Panc1 (cell line): ENCODE data around the gene CDKN1A. TPM values are rescaled to one million over a fixed set of nuclear protein-coding genes. Genes with fewer than 3 reads are reported as not detected.

Experiments used
- ATAC-seq: fragments of 200-7000 bp; cut with Tn5 transposase; 2 replicates; pipeline ENCODE4 v1.9.1; 2020; ENCODE audit warnings: mild to moderate bottlenecking, moderate library complexity
- BruUV-seq: library from RNA; stranded (reverse); fragments of 400-500 nt; replicated peaks from 2 replicates; lab custom pipeline; 2021; lab: Mats Ljungman, UMichigan
- CTCF ChIA-PET: fragments of 300-600 bp; sonication (Branson Sonifier 250); formaldehyde crosslinking; loops from one replicate; lab custom pipeline; 2022; ENCODE audit warnings: antibody characterized with exemption; lab: Charles Lee
- POLR2A ChIA-PET: fragments of 300-600 bp; sonication (Branson Sonifier 250); formaldehyde crosslinking; loops from one replicate; lab custom pipeline; 2022; ENCODE audit warnings: antibody characterized with exemption; lab: Charles Lee
- DNase-seq: peaks from one replicate; pipeline ENCODE4 v3.0.0-alpha.2; 2010; ENCODE audit warnings: low read depth, low spot score
- H3K27ac ChIP-seq: 2 replicates; pipeline ENCODE4 v1.5.1; 2011; ENCODE audit warnings: mild to moderate bottlenecking, low read length, inconsistent platforms
- H3K27me3 ChIP-seq: fragments of 200-500 bp; sonication (Bioruptor generic); 2 replicates; pipeline ENCODE4 v1.6.0; 2014; ENCODE audit warnings: low read length, inconsistent platforms; ENCODE audit not compliant: control insufficient read depth, insufficient read depth
- H3K36me3 ChIP-seq: fragments of 200-500 bp; sonication (Bioruptor generic); 2 replicates; pipeline ENCODE4 v1.5.1; 2014; ENCODE audit warnings: inconsistent platforms, mild to moderate bottlenecking, low read length, moderate library complexity; ENCODE audit not compliant: control insufficient read depth, insufficient read depth
- H3K4me1 ChIP-seq: 2 replicates; pipeline ENCODE4 v1.5.1; 2011; ENCODE audit warnings: inconsistent platforms, mild to moderate bottlenecking, low read length, moderate library complexity; ENCODE audit not compliant: control insufficient read depth, insufficient read depth
- H3K4me3 ChIP-seq, 2 experiments: 2 replicates each; pipeline ENCODE4 v1.5.1; 2011 to 2012; ENCODE audit warnings: low read depth in 2 of 2, low read length in 2 of 2, mild to moderate bottlenecking in 2 of 2, inconsistent platforms in 1 of 2, moderate library complexity in 1 of 2
- H3K9me3 ChIP-seq: fragments of 200-500 bp; sonication (Bioruptor generic); 2 replicates; pipeline ENCODE4 v1.5.1; 2014; ENCODE audit warnings: low read depth, mild to moderate bottlenecking, inconsistent platforms, low read length, moderate library complexity; ENCODE audit not compliant: control insufficient read depth, insufficient read depth
- CTCF ChIP-seq: fragments of 450-650 bp; IDR thresholded peaks from 2 replicates; pipeline ENCODE4 v1.5.1; 2017; ENCODE audit warnings: mild to moderate bottlenecking
- POLR2AphosphoS5 ChIP-seq: IDR thresholded peaks from 2 replicates; pipeline ENCODE4 v1.6.1; 2012; ENCODE audit warnings: mild to moderate bottlenecking, low read depth, low read length, moderate library complexity
- REST ChIP-seq, 2 experiments: IDR thresholded peaks; 2 replicates each; pipeline ENCODE4 v1.6.1; 2011 to 2012; ENCODE audit warnings: low read depth in 2 of 2, control low read depth in 1 of 2, low read length in 1 of 2, mild to moderate bottlenecking in 1 of 2, moderate library complexity in 1 of 2; ENCODE audit not compliant: insufficient read depth in 1 of 2
- SIN3A ChIP-seq: IDR thresholded peaks from 2 replicates; pipeline ENCODE4 v1.6.1; 2012; ENCODE audit warnings: low read depth, mild to moderate bottlenecking, low read length, moderate library complexity, borderline replicate concordance; ENCODE audit not compliant: insufficient read depth
- TCF7L2 ChIP-seq: IDR thresholded peaks from 2 replicates; pipeline ENCODE4 v1.6.1; 2011; ENCODE audit warnings: mild to moderate bottlenecking, low read depth, low read length, inconsistent platforms
- in situ Hi-C: cut with HindIII; loops from 2 replicates; pipeline ENCODE4 v1.10.0; 2016; ENCODE audit warnings: low sequenced_read_pairs, low pct_unique_long_range_greater_than_20kb
- intact Hi-C: fragments of 100-400 bp; cut with micrococcal nuclease; formaldehyde crosslinking; loops from one replicate; pipeline ENCODE4 v1.10.0; 2022; ENCODE audit not compliant: unreplicated experiment
- total RNA-seq: library from RNA; stranded (reverse); gene quantifications from one replicate; pipeline ENCODE4 v1.2.1, GENCODE V29; 2021; ENCODE audit not compliant: unreplicated experiment

The CDKN1A gene
- total RNA-seq, 1 experiment from 2014 or later = 46.2 TPM

DNA sequence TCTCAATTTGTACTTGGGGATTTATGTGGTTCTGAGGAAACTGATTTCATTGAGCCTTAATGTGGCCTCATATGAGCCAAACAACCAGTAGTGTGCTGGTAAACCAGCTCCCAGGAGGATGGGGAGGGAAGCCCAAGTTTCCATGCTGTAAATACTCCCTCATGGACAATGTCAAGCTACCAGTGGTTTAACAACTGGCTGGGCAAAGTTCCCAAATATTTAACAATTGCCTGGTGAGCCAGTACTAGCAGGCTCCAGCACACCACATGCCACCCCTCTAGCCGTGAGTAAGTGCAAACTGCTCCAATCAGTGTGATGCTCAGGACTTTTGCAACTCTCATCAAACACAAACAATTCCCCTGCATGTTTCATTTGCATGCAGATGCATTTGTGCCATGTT, 19.2 kb upstream of the CDKN1A start:
- ATAC-seq (no peak), DNase-seq (no peak)
- in situ Hi-C loops = no loop called here
- Histone ChIP-seq H3K4me3 (no peak overlapping the region), H3K4me1 (no peaks in the 10 kb centered on the region), H3K9me3 (no peaks in the 10 kb centered on the region), H3K27me3 (no peaks in the 10 kb centered on the region; the same call in 1 of the 2 replicates), H3K36me3 (no peaks in the 10 kb centered on the region), H3K27ac (no peak overlapping the region)
- BruUV-seq = no TSS peak
- intact Hi-C loops = no loop called here
- ChIA-PET POLR2A (no interaction called here), CTCF (interaction anchor here (0.5 kb wide), 1 partner anchor 65 kb away, joined by 5 read pairs; no protein-coding TSS in a partner anchor)
- no peak for TF ChIP-seq CTCF
- TF ChIP-seq TCF7L2 = no peak
- TF ChIP-seq REST (IDR thresholded peaks at IDR 0.05; ENCODE audit: insufficient read depth in 1 of 2, low read depth in 2 of 2, low read length in 1 of 2) = no peak
- no peak for TF ChIP-seq SIN3A
- TF ChIP-seq POLR2AphosphoS5 = no peak

DNA sequence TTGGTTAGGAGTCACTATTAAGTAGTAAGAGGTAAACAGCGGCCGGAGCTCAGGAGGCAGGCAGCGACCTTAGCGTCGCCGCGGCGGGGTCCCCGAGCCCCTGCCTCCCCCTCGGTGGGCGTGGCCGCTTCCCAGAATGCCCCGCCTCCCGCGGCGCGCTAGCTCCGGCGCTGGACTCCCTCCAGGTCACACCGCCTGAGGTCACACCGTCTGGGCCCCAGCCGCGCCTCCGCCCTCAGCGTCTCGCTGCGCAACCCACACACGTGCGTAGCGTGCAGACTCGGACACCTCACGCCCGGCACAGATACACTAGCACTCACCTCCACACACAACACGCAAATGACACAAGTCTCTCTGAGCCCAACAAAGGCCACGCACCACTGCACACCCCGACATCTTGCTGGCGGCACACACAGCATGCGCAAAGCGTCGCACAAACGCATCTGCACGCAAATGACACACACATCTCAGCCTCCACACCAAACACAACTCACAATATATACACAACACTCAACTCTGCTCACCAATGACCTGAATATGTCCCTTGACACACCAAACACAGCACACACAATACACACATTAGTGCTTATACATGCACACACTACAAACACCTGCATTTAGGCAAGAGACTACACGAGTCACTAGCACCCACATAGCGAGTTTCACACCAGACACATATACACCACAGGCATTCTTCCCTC, 17.6 kb upstream of the CDKN1A start:
- ATAC-seq (peak; percentile 69), DNase-seq (no peak)
- Histone ChIP-seq H3K9me3 (no peaks in the 10 kb centered on the region), H3K27me3 (no peaks in the 10 kb centered on the region; the same call in 1 of the 2 replicates), H3K4me1 (no peaks in the 10 kb centered on the region), H3K27ac (no peak overlapping the region), H3K4me3 (peak overlapping the region; percentile 18 to 36; a peak in 3 of 4 replicates), H3K36me3 (no peaks in the 10 kb centered on the region)
- BruUV-seq = no TSS peak
- POLR2A ChIA-PET = no interaction called here
- TF ChIP-seq CTCF (no peak), SIN3A (no peak), TCF7L2 (no peak), REST (IDR thresholded peaks at IDR 0.05; ENCODE audit: insufficient read depth in 1 of 2, low read depth in 2 of 2, low read length in 1 of 2) (no peak), POLR2AphosphoS5 (no peak)
- intact Hi-C loops = no loop called here
- CTCF ChIA-PET = no interaction called here
- in situ Hi-C loops = no loop called here
